OCI-LY7 (cell line): ENCODE results near the gene OTUD3.

Experiments used
- CTCF ChIP-seq: fragments of 200-600 bp; sonication (generic); conservative IDR thresholded peaks from 2 replicates; pipeline ENCODE4 v1.5.1; 2014; ENCODE audit warnings: mild to moderate bottlenecking, antibody characterized with exemption, low read length, moderate library complexity, mixed read lengths
- EZH2phosphoT487 ChIP-seq: fragments of 200-600 bp; sonication (generic); IDR thresholded peaks from 2 replicates; pipeline ENCODE4 v1.6.1; 2018; ENCODE audit warnings: low read depth, borderline replicate concordance, mild to moderate bottlenecking, mixed run types, antibody characterized with exemption, low read length, moderate library complexity, mixed read lengths

DNA sequence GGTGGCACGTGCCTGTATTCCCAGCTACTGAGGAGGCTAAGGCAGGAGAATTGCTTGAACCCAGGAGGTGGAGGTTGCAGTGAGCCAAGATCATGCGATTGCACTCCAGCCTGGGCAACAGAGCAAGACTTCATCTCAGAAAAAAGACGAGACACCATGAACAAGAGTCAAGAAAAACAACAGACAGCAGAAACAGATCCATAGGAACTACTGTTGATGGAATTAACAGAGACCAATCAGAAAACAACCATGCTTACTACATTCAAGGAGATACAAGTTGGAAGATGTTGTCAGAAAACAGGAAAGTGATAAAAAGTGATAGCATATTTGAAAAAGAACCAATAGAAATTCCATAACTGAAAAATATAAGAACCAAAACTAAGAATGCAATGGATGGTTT lies 19.3 kb upstream of the OTUD3 start:
- TF ChIP-seq CTCF (no peak), EZH2phosphoT487 (no peak)
